ENCODE data around the gene ANO7.

DNA sequence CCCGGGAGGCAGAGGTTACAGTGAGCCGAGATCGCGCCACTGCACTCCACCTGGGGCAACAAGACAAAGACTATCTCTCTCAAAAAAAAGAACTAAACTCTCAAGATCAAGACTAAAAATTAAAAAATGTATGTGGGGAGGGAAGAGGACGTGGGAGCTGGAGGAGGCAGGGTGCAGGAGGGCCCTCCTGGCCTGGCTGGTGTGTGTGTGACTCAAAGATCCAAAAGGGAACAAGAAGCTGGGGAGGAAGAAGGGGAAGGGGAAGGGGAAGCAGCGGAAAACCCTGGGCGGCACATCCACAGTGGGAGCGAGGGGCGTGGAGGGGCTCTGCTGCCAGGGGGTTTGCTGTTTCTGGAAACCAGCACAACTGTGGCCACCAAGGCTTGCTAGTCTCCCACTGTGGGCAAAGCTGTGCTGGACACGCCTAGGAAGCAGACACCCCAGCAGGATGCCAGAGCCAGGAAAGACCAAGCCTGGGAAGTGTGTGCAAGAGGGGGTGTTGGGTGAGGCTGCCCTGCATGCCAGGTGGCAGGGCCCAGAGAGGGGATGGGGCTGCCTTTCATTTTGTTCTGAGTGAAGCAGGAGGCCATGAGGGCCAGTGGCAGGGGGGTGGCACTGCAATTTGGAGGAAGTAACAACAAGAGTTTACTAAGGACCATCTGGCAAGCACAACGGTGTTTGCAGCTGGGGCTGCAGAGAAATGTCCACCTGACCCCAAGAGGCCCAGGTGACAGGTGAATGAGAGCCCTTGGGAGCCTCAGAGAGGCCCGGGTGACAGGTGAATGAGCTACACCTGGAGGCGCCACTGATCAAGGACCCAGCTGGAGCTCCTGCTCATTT, 44.5 kb downstream of the ANO7 start:
- TF ChIP-seq, protein P1, sequence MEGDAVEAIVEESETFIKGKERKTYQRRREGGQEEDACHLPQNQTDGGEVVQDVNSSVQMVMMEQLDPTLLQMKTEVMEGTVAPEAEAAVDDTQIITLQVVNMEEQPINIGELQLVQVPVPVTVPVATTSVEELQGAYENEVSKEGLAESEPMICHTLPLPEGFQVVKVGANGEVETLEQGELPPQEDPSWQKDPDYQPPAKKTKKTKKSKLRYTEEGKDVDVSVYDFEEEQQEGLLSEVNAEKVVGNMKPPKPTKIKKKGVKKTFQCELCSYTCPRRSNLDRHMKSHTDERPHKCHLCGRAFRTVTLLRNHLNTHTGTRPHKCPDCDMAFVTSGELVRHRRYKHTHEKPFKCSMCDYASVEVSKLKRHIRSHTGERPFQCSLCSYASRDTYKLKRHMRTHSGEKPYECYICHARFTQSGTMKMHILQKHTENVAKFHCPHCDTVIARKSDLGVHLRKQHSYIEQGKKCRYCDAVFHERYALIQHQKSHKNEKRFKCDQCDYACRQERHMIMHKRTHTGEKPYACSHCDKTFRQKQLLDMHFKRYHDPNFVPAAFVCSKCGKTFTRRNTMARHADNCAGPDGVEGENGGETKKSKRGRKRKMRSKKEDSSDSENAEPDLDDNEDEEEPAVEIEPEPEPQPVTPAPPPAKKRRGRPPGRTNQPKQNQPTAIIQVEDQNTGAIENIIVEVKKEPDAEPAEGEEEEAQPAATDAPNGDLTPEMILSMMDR (IDR thresholded peaks at IDR 0.05; ENCODE audit: low read depth, low read length, poor library complexity, severe bottlenecking), result no peak
- no peak for TF ChIP-seq EZH2phosphoT487 (IDR thresholded peaks at IDR 0.05; ENCODE audit: borderline replicate concordance, low read length)

Measured in DOHH2 (cell line).